K562 (cell line): ENCODE measurements around the gene ADNP. TPM values are rescaled to one million over a fixed set of nuclear protein-coding genes. Genes with fewer than 3 reads are reported as not detected.
A peak's percentile ranks its signal among the peaks of the same experiment; 100 is the strongest.

Experiments used
- ATAC-seq: fragments of 200-7000 bp; cut with Tn5 transposase; 3 replicates; pipeline ENCODE4 v1.9.1; 2020; ENCODE audit warnings: moderate library complexity
- BruUV-seq: library from RNA; stranded (reverse); fragments of 400-500 nt; replicated peaks from 2 replicates; lab custom pipeline; 2021; lab: Mats Ljungman, UMichigan
- CTCF ChIA-PET: fragments of 300-600 bp; formaldehyde crosslinking; extraction: SDS; loops from one replicate; lab custom pipeline; 2021; ENCODE audit warnings: low intra/inter-chr PET ratio; lab: Yijun Ruan, JAX
- POLR2A ChIA-PET: fragments of 300-600, 350-650 bp; sonication (Branson Sonifier 250); formaldehyde crosslinking; extraction: SDS; loops from one replicate; lab custom pipeline; 2021; ENCODE audit warnings: antibody characterized with exemption, inconsistent platforms; lab: Yijun Ruan, JAX
- DNase-seq, 4 experiments: peaks; one replicate each; pipeline versions ENCODE4 v3.0.0 to v3.0.0-alpha.2; 2011 to 2018; ENCODE audit warnings: low spot score in 3 of 4, mixed read lengths in 3 of 4; ENCODE audit errors: extremely low read depth in 1 of 4
- FAIRE-seq: peaks from 2 replicates; lab custom pipeline; 2011; peaks lifted over from hg19 to GRCh38; lab: Jason Lieb, UNC
- H2AFZ ChIP-seq: 2 replicates; pipeline ENCODE4 v1.6.0; 2011; ENCODE audit warnings: low read depth, low read length, control low read depth, inconsistent platforms
- H3K27ac ChIP-seq: fragments of 200-600 bp; 3 replicates; pipeline ENCODE4 v1.8.0; 2011; ENCODE audit warnings: low read depth, mild to moderate bottlenecking, control low read depth, inconsistent platforms, low read length, moderate library complexity, mixed read lengths; ENCODE audit errors: extremely low read depth
- H3K27me3 ChIP-seq, 2 experiments: fragments of 300-600 bp in 1 of 2; 2 replicates in 1 of 2; 3 replicates in 1 of 2; pipeline versions ENCODE4 v1.6.0 to v1.8.0; 2011; ENCODE audit warnings: inconsistent platforms in 2 of 2, low read length in 2 of 2, mild to moderate bottlenecking in 1 of 2, mixed read lengths in 1 of 2, moderate library complexity in 1 of 2; ENCODE audit not compliant: control insufficient read depth in 2 of 2, insufficient read depth in 2 of 2
- H3K36me3 ChIP-seq: fragments of 300-600 bp; 3 replicates; pipeline ENCODE4 v1.8.0; 2011; ENCODE audit warnings: mild to moderate bottlenecking, low read length, inconsistent platforms; ENCODE audit not compliant: control insufficient read depth, insufficient read depth
- H3K4me1 ChIP-seq, 2 experiments: fragments of 200-600 bp in 1 of 2; replicated peaks in 1 of 2; 2 replicates in 1 of 2; 3 replicates in 1 of 2; pipeline versions ENCODE4 v1.5.1 to v1.8.0; 2011; ENCODE audit warnings: inconsistent platforms in 2 of 2, low read length in 2 of 2, mild to moderate bottlenecking in 1 of 2, mixed read lengths in 1 of 2, moderate library complexity in 1 of 2; ENCODE audit not compliant: control insufficient read depth in 2 of 2, insufficient read depth in 2 of 2
- H3K4me2 ChIP-seq: 2 replicates; pipeline ENCODE4 v1.6.1; 2011; ENCODE audit warnings: low read length, control low read depth, inconsistent platforms, mixed read lengths; ENCODE audit not compliant: insufficient read depth
- H3K4me3 ChIP-seq: fragments of 200-600 bp; sonication (generic), shearing (Covaris generic); 2 replicates; pipeline ENCODE4 v1.5.1; 2016; ENCODE audit warnings: control low read depth, inconsistent platforms
- H3K79me2 ChIP-seq: fragments of 200-600 bp; 3 replicates; pipeline ENCODE4 v1.8.0; 2011; ENCODE audit warnings: low read length, inconsistent platforms; ENCODE audit not compliant: control insufficient read depth, insufficient read depth
- H3K9ac ChIP-seq, 2 experiments: 2 replicates each; pipeline versions ENCODE4 v1.6.0 to v1.6.1; 2011; ENCODE audit warnings: low read depth in 2 of 2, low read length in 2 of 2, control low read depth in 1 of 2, inconsistent platforms in 1 of 2, mild to moderate bottlenecking in 1 of 2, mixed read lengths in 1 of 2; ENCODE audit not compliant: insufficient read depth in 1 of 2
- H3K9me1 ChIP-seq: one replicate; pipeline ENCODE4 v1.6.0; 2011; ENCODE audit warnings: inconsistent platforms, mild to moderate bottlenecking, low read length, moderate library complexity; ENCODE audit not compliant: control insufficient read depth, insufficient read depth
- H3K9me3 ChIP-seq: replicated peaks from 2 replicates; pipeline ENCODE4 v1.5.1; 2011; ENCODE audit warnings: low read depth, low read length, inconsistent platforms; ENCODE audit not compliant: control insufficient read depth, insufficient read depth
- H4K20me1 ChIP-seq: replicated peaks from 2 replicates; pipeline ENCODE4 v1.6.1; 2011; ENCODE audit warnings: low read length, inconsistent platforms, mixed read lengths; ENCODE audit not compliant: control insufficient read depth, insufficient read depth
- ARID1B ChIP-seq: fragments of 450-650 bp; IDR thresholded peaks from 2 replicates; pipeline ENCODE4 v1.6.1; 2016; ENCODE audit warnings: antibody characterized with exemption, mild to moderate bottlenecking, inconsistent platforms
- CBFA2T2 ChIP-seq: fragments of 450-650 bp; conservative IDR thresholded peaks from 2 replicates; pipeline ENCODE4 v1.6.1; 2017; ENCODE audit warnings: mild to moderate bottlenecking
- CEBPG ChIP-seq, 3 experiments: fragments of 200-800 bp in 1 of 3; sonication (Bioruptor generic) in 1 of 3; sonication (generic) in 1 of 3; formaldehyde crosslinking in 1 of 3; IDR thresholded peaks in 2 of 3; conservative IDR thresholded peaks in 1 of 3; 2 replicates each; pipeline versions ENCODE4 v1.6.1 to v1.8.0; 2016 to 2022; ENCODE audit warnings: missing compliant biosample characterization in 2 of 3, missing genetic modification characterization in 2 of 3, mild to moderate bottlenecking in 1 of 3, missing genetic modification reagents in 1 of 3
- FOXM1 ChIP-seq, 2 experiments: fragments of 450-650 bp in 1 of 2; sonication (generic) in 1 of 2; formaldehyde crosslinking in 1 of 2; IDR thresholded peaks; 2 replicates each; pipeline versions ENCODE4 v1.6.1 to v1.9.0; 2017 to 2022; ENCODE audit warnings: low read depth in 2 of 2, mild to moderate bottlenecking in 2 of 2, missing genetic modification reagents in 1 of 2, moderate library complexity in 1 of 2
- MYNN ChIP-seq, 2 experiments: sonication (generic); formaldehyde crosslinking in 1 of 2; IDR thresholded peaks; 2 replicates each; pipeline versions ENCODE4 v1.5.0 to v1.6.1; 2016 to 2020; ENCODE audit warnings: antibody characterized with exemption in 1 of 2, missing genetic modification reagents in 1 of 2
- SAFB ChIP-seq: fragments of 200-400 bp; formaldehyde crosslinking; IDR thresholded peaks from 2 replicates; pipeline ENCODE4 v1.6.1; 2017; ENCODE audit warnings: low read depth, low read length, borderline replicate concordance
- SLC30A9 ChIP-seq: fragments of 250-450 bp; sonication (Bioruptor Pico); IDR thresholded peaks from 2 replicates; pipeline ENCODE4 v1.8.0; 2022; ENCODE audit warnings: mild to moderate bottlenecking, moderate library complexity
- ZNF586 ChIP-seq: fragments of 450-650 bp; formaldehyde crosslinking; conservative IDR thresholded peaks from 2 replicates; pipeline ENCODE4 v1.4.0; 2020; ENCODE audit warnings: mild to moderate bottlenecking, moderate library complexity
- WGBS: fragments of 100-300 bp; shearing (Covaris generic); methylation state at CpG from one replicate; pipeline ENCODE4 v1.1.6; 2016; ENCODE audit warnings: low coverage, mixed read lengths; ENCODE audit not compliant: insufficient coverage; ENCODE audit errors: missing lambda C conversion rate; 5-methylcytosine and 5-hydroxymethylcytosine counted together
- in situ Hi-C: fragments of 300-500 bp; cut with MboI; formaldehyde crosslinking; loops from 4 replicates; pipeline ENCODE4 v1.15.0; 2018; ENCODE audit warnings: inconsistent platforms, mixed read lengths
- intact Hi-C: fragments of 100-400 bp; cut with micrococcal nuclease; formaldehyde crosslinking; loops from 2 replicates; pipeline ENCODE4 v1.14.2; 2022
- polyA plus RNA-seq, 8 experiments: library from polyadenylated mRNA; depleted of rRNA in 4 of 8; stranded (reverse) in 5 of 8; unstranded in 3 of 8; fragments of >200 nt; fragmentation: Nextera tagmentation in 2 of 8; fragmentation: Illumina TruSeq in 1 of 8; extraction: Ambion mirVana in 2 of 8; extraction: Trizol in 1 of 8; gene quantifications; 2 replicates each; pipeline versions ENCODE4 v1.2.1 to v1.2.3, GENCODE V29; 2011 to 2014; ENCODE audit warnings: inconsistent platforms in 1 of 8, missing spikeins in 1 of 8
- total RNA-seq, 7 experiments: library from RNA; depleted of rRNA in 6 of 7; stranded (reverse); fragments of >200 nt in 6 of 7; fragmentation: Illumina TruSeq in 2 of 7; extraction: Trizol in 2 of 7; gene quantifications; 2 replicates each; pipeline versions ENCODE4 v1.2.1 to v1.2.3, GENCODE V29; 2011 to 2021; ENCODE audit warnings: low replicate concordance in 1 of 7
- TF ChIP-seq, protein P1 (sequence below): fragments of 450-650 bp; IDR thresholded peaks from 2 replicates; pipeline ENCODE4 v1.6.1; 2017; ENCODE audit warnings: antibody characterized with exemption, mild to moderate bottlenecking

ADNP gene
- total and polyA plus RNA-seq, 9 of the 15 experiments (the other 6 are each of a cell fraction or from before 2014, with no cell fraction given) = 17.8 to 59.9 (median 25.3) TPM

DNA sequence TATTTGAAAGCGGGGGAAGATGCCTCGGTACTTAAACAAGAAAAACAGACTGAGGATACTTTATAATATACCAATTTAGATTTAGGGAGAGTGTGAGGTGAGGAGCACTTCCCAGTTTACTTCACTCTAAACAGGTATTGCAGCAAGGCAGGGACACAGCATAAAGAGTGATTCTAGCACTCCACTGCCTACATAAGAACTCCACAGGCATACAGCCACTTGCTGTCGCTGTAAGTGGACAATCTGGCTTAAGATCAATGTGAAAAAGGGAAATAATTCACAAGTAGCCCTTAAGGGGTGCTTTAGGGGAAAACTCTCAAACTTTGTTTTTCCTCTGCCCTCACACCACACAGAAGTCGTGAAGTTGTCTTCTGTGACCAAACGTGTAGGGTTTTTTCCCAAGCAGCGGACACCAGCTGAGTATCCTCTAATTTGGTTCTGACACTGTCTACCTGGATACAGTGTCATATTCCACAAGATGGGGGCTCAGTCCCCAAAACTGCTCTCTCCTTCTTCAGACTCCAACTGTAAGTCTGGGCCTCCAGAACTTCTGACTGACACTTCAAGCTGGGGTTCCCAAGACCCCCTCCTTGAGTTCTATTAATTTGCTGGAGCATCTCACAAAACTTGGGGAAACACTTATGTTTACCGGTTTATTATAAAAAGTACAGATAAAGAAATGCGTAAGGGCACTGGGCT, 9.3 kb downstream of the ADNP start:
- peaks cover 98% of the 10 kb centered on the region for H3K79me2 ChIP-seq
- H3K9me1 ChIP-seq = no peaks in the 10 kb centered on the region
- in situ Hi-C loops (no loop called here), intact Hi-C loops (no loop called here)
- peaks cover 34% of the 10 kb centered on the region for H4K20me1 ChIP-seq
- H3K4me1 ChIP-seq = peaks cover 0 to 18% of the 10 kb centered on the region in 2 experiments; a peak in 2 of 5 replicates
- peak overlapping the region; percentile 6 to 17; a peak in 1 of 4 replicates for H3K9ac ChIP-seq
- BruUV-seq = no TSS peak
- 70% methylated on average over 8 of the region's 8 CpGs for WGBS
- TF ChIP-seq MYNN (IDR thresholded peaks at IDR 0.05) (no peak), MYNN (CRISPR knock-in tag; IDR thresholded peaks at IDR 0.05) (no peak), ZNF586 (CRISPR knock-in tag) (no peak), SAFB (no peak), SLC30A9 (CRISPR knock-in tag) (no peak)
- POLR2A ChIA-PET = interaction anchor here (0.6 to 3.0 kb wide), 10 partner anchors 9 to 390 kb away, joined by 3 to 25 read pairs (median 4); partner anchors contain the start of gene ADNP
- H3K4me2 ChIP-seq = no peak overlapping the region; the same call in 1 of the 2 replicates
- ATAC-seq (peak; percentile 53), DNase-seq (no peak), FAIRE-seq (no peak)
- H3K27ac ChIP-seq = peak overlapping the region; percentile 21; the same call in 1 of the 3 replicates
- CTCF ChIA-PET = no interaction called here
- H3K36me3 ChIP-seq = peaks cover 90% of the 10 kb centered on the region
- no peaks in the 10 kb centered on the region for H3K27me3 ChIP-seq
- no peak overlapping the region for H3K4me3 ChIP-seq
- no peak overlapping the region for H2AFZ ChIP-seq
- no peaks in the 10 kb centered on the region for H3K9me3 ChIP-seq

DNA sequence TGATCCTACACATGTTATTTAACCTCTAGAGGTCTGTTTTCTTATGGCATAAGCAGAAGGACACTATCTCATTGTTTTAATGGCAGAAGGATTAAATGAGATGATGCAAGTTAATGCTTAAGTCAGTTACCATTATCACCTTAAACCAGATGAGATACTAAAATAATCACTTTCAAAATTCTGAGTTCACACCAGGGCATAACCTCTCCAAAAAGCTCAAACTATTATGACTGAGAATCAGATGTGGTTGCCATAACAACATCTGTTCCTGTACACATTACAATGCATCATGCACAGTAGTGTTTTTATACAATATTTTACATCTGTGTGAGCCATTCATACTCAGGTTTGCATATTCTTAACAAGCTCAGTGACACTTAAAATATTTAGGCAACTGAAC, 10.2 kb downstream of the ADNP start:
- H3K4me1 ChIP-seq = peaks cover 0 to 28% of the 10 kb centered on the region in 2 experiments; a peak in 2 of 5 replicates
- ATAC-seq (no peak), FAIRE-seq (no peak), DNase-seq (no peak)
- H3K4me3 ChIP-seq = no peak overlapping the region
- no peaks in the 10 kb centered on the region for H3K27me3 ChIP-seq
- H3K9me3 ChIP-seq = no peaks in the 10 kb centered on the region
- peaks cover 90% of the 10 kb centered on the region for H3K36me3 ChIP-seq
- CTCF ChIA-PET = no interaction called here
- H3K4me2 ChIP-seq = no peak overlapping the region
- peaks cover 43% of the 10 kb centered on the region for H4K20me1 ChIP-seq
- H3K9ac ChIP-seq = no peak overlapping the region
- no peak overlapping the region for H2AFZ ChIP-seq
- peaks cover 98% of the 10 kb centered on the region for H3K79me2 ChIP-seq
- no peaks in the 10 kb centered on the region for H3K9me1 ChIP-seq
- in situ Hi-C loops = no loop called here
- BruUV-seq = no TSS peak
- H3K27ac ChIP-seq = no peak overlapping the region
- intact Hi-C loops = no loop called here
- POLR2A ChIA-PET = interaction anchor here (1.5 to 3.0 kb wide), 6 partner anchors 10 to 56 kb away, joined by 4 to 25 read pairs (median 10); partner anchors contain the start of gene ADNP
- TF ChIP-seq ARID1B (0 out of 2 replicates have a peak, but pooled peaks have one; percentile 16), CEBPG (CRISPR knock-in tag; IDR thresholded peaks at IDR 0.05) (no peak), CEBPG (tag; conservative IDR thresholded peaks at IDR 0.05 in 1 of 2, IDR thresholded peaks at IDR 0.05 in 1 of 2) (0 out of 4 replicates have a peak, but pooled peaks of 1 of the 2 experiments have one; percentile 12), CBFA2T2 (0 out of 2 replicates have a peak, but pooled peaks have one; percentile 8), FOXM1 (IDR thresholded peaks at IDR 0.05; ENCODE audit: low read depth) (no peak), FOXM1 (CRISPR knock-in tag; IDR thresholded peaks at IDR 0.05; ENCODE audit: low read depth) (no peak)
- TF ChIP-seq, protein P1, sequence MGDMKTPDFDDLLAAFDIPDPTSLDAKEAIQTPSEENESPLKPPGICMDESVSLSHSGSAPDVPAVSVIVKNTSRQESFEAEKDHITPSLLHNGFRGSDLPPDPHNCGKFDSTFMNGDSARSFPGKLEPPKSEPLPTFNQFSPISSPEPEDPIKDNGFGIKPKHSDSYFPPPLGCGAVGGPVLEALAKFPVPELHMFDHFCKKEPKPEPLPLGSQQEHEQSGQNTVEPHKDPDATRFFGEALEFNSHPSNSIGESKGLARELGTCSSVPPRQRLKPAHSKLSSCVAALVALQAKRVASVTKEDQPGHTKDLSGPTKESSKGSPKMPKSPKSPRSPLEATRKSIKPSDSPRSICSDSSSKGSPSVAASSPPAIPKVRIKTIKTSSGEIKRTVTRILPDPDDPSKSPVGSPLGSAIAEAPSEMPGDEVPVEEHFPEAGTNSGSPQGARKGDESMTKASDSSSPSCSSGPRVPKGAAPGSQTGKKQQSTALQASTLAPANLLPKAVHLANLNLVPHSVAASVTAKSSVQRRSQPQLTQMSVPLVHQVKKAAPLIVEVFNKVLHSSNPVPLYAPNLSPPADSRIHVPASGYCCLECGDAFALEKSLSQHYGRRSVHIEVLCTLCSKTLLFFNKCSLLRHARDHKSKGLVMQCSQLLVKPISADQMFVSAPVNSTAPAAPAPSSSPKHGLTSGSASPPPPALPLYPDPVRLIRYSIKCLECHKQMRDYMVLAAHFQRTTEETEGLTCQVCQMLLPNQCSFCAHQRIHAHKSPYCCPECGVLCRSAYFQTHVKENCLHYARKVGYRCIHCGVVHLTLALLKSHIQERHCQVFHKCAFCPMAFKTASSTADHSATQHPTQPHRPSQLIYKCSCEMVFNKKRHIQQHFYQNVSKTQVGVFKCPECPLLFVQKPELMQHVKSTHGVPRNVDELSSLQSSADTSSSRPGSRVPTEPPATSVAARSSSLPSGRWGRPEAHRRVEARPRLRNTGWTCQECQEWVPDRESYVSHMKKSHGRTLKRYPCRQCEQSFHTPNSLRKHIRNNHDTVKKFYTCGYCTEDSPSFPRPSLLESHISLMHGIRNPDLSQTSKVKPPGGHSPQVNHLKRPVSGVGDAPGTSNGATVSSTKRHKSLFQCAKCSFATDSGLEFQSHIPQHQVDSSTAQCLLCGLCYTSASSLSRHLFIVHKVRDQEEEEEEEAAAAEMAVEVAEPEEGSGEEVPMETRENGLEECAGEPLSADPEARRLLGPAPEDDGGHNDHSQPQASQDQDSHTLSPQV = no peak
